ENCODE data around the gene LIFR.
"Not testable (repeated sequence)": the region's sequence is repeated elsewhere in the genome, so short reads cannot be mapped to it uniquely, and the experiment has no call there.

LIFR gene

GRCh38 chr5:38556599-38557307 is at the start of gene LIFR:
Gene LIFR (minus strand): TSS chr5:38556646. CDS start chr5:38530647, 25,999 bp downstream.
- no peak for FAIRE-seq

GRCh38 chr5:38605610-38606009 is 49.2 kb upstream of the LIFR start:
- no peak for FAIRE-seq

GRCh38 chr5:38603691-38604090 is 47.2 kb upstream of the LIFR start:
- FAIRE-seq = no peak

GRCh38 chr5:38602641-38603040 is 46.2 kb upstream of the LIFR start:
- FAIRE-seq = no peak

GRCh38 chr5:38601863-38602298 is 45.4 kb upstream of the LIFR start:
- FAIRE-seq = no peak

- no peak for FAIRE-seq
These were observed 44.9 kb upstream of the LIFR start for GRCh38 chr5:38601133-38601862.

GRCh38 chr5:38600329-38601045 is 44.0 kb upstream of the LIFR start:
- no peak for FAIRE-seq

GRCh38 chr5:38599751-38600150 is 43.3 kb upstream of the LIFR start:
- FAIRE-seq = not testable (repeated sequence)

GRCh38 chr5:38598994-38599617 is 42.7 kb upstream of the LIFR start:
- FAIRE-seq = no peak

GRCh38 chr5:38598296-38598993 is 42.0 kb upstream of the LIFR start:
- FAIRE-seq = no peak

- no peak for FAIRE-seq
These were observed 40.5 kb upstream of the LIFR start for GRCh38 chr5:38596981-38597380.

GRCh38 chr5:38595132-38595745 is 38.8 kb upstream of the LIFR start:
- no peak for FAIRE-seq

- FAIRE-seq = no peak
These were observed 37.5 kb upstream of the LIFR start for GRCh38 chr5:38593959-38594358.

GRCh38 chr5:38591523-38591849 is 35.0 kb upstream of the LIFR start:
- FAIRE-seq = no peak

GRCh38 chr5:38590838-38591522 is 34.5 kb upstream of the LIFR start:
- FAIRE-seq = no peak

GRCh38 chr5:38589629-38590028 is 33.2 kb upstream of the LIFR start:
- no peak for FAIRE-seq

- FAIRE-seq = no peak
These were observed 29.4 kb upstream of the LIFR start for GRCh38 chr5:38585816-38586215.

- FAIRE-seq = no peak
These were observed 27.1 kb upstream of the LIFR start for GRCh38 chr5:38583500-38583899.

- FAIRE-seq = no peak
These were observed 26.5 kb upstream of the LIFR start for GRCh38 chr5:38582975-38583319.

GRCh38 chr5:38582293-38582974 is 26.0 kb upstream of the LIFR start:
- no peak for FAIRE-seq

GRCh38 chr5:38581597-38581996 is 25.2 kb upstream of the LIFR start:
- no peak for FAIRE-seq
